ENCODE results near the gene HOMER2.
"Not testable (repeated sequence)": the region's sequence is repeated elsewhere in the genome, so short reads cannot be mapped to it uniquely, and the experiment has no call there.

The HOMER2 gene

GRCh38 chr15:82942691-82943090 lies 9.8 kb downstream of the HOMER2 start:
- peak; percentile 99 for DNase-seq (ENCODE audit: low read depth)
- H3K4me3 ChIP-seq (ENCODE audit: low read length), result no peak overlapping the region
- TF ChIP-seq CTCF (conservative IDR thresholded peaks at IDR 0.05; ENCODE audit: low read depth, low read length), result no peak

DNA sequence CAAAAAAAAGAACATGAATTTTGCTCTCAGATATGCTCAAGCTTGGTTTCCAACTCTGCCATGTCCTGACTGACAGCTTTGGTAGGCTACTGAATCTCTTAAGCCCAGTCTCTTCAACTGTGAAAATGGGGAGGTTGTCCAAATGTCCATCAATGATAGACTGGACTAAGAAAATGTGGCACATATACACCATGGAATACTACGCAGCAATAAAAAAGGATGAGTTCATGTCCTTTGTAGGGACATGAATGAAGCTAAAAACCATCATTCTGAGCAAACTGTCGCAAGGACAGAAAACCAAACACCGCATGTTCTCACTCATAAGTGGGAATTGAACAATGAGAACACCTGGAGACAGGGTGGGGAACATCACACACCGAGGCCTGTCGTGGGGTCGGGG lies 12.8 kb downstream of the HOMER2 start:
- DNase-seq (ENCODE audit: low read depth); H3K4me3 ChIP-seq (ENCODE audit: low read length): not testable (repeated sequence)

DNA sequence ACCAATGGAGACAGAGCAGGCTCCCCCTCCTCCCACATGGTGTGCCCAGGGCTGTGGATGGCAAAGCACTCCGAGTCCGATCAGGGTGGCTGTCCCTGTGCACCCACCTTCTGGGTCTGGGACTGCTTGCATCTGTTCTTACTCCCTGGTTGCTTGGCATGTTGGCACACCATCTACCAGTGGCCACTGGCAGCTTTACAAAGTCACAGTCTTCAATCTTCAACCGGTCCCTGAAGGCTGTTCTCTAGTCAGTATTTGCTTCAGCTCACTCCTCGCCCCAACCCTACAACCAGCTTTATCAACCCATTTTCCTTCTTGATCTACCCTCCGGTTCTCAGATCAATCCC lies 14.8 kb downstream of the HOMER2 start:
- H3K4me3 ChIP-seq (ENCODE audit: low read length), result no peak overlapping the region
- TF ChIP-seq CTCF (conservative IDR thresholded peaks at IDR 0.05; ENCODE audit: low read depth, low read length), result no peak
- no peak for DNase-seq (ENCODE audit: low read depth)

DNA sequence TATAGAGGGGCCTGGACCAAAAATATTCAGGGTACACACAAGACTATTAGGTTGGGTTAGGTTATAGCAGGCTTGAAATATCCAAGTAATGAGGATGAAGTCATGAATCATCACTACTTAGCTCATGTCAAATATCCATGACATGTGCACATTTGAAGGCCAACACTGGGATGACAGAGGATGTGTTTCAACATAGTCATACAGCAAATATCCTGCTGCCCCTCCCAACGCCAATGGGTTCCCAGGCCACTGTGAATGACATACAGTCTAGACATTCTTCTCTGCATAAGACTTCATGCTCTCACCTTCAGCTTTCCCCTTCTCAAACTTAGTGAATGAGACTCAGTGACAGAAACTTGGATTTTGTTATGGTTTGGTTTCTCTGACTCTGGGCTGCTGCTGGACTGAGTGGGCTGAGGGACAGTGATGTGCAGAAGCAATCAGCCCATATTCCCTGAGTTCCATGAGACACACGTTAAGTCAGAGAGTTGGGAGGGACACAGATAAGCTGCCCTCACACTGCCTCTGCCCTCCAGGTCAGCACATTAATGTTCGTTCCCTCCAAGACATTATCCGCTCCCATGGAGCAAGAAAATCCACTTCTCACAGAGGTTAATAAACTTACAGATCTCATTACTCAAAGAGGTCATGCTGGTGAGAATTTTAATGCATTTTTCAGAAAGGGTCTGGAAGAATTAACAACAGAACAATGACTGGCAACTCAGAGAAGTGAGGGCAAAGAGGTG lies 15.4 kb downstream of the HOMER2 start:
- TF ChIP-seq CTCF (conservative IDR thresholded peaks at IDR 0.05; ENCODE audit: low read depth, low read length), result no peak
- peak; percentile 71 for DNase-seq (ENCODE audit: low read depth)
- H3K4me3 ChIP-seq (ENCODE audit: low read length), result no peak overlapping the region

DNA sequence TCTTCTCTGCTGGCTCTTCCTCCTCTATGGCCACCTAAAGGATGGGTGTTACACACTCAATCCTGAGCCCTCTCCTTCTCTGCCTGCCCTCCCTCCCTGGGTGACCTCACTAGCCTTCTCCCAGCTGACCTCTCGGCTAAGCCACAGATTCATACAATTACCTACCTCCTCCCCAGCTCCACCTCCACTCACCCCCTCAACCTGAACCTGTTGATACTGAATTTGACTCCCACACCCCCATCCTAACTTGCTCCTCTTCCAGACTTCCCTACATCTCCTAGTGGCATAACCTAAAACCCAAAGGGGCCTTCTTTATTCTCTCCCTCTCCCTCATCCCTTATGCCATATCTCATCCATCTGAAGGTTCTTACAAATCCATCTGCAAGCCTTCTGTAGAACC lies 17.1 kb downstream of the HOMER2 start:
- TF ChIP-seq CTCF (conservative IDR thresholded peaks at IDR 0.05; ENCODE audit: low read depth, low read length), result no peak
- no peak overlapping the region for H3K4me3 ChIP-seq (ENCODE audit: low read length)
- no peak for DNase-seq (ENCODE audit: low read depth)

DNA sequence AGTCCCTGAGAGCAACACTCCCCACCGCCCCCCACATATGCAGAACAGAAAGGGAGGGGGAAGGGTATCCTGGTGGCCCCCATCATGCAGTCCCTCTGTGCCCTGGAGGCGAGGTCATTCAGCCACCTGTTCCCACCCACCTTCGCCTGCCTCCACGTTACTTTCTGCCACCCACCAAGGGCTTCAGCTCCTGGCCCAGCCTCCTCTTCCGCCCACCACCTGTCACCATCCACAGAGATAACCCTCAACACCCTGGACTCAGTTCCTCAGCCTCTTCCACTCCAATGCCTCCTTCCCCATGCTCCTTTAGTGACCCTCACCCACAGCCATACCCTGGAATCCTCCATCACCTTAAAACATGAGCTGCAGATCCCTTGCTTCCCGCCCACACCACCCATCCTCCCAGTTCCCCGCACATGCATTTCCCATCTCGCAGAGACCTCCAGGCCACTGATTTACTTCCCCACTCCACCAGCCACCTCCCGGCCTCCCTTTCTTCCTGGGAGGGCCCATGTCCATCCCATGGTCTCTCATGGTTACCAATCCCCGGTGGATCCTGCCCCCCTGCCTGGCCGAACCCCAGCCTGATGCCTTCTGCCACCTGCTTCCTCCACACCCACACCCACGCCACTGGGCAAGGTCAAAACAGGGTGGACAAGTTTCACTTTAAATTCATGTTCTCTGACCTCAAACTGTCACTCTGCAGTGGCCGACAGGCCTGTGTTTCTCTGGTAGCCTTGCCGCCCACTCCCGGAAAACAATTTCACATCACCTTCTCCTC lies 18.2 kb downstream of the HOMER2 start:
- no peak for DNase-seq (ENCODE audit: low read depth)

DNA sequence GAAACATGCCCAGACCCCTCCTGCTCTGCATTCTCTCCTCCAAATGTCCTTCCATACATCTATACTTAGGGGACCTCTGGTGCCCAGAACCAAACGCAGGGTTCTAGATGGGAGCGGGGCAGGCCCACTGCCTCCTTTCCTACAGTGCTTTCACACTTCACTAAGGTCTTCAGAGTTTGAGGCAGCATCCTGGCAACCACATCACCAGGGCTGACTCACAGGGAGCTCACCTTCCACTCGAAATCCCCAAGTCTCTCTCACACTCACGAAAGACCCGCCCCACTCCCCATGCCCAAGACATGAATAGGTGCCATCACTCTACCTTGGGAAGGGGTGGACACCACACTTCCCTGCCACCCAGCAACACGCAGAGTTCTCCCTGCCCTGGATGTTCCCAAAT lies 18.9 kb downstream of the HOMER2 start:
- DNase-seq (ENCODE audit: low read depth), result no peak
- no peak overlapping the region for H3K4me3 ChIP-seq (ENCODE audit: low read length)
- TF ChIP-seq CTCF (conservative IDR thresholded peaks at IDR 0.05; ENCODE audit: low read depth, low read length), result no peak

More for the DNA sequence above, 18.2 kb downstream of the HOMER2 start:
- no peak for TF ChIP-seq CTCF (conservative IDR thresholded peaks at IDR 0.05; ENCODE audit: low read depth, low read length)
- no peak overlapping the region for H3K4me3 ChIP-seq (ENCODE audit: low read length)

All from retinal pigment epithelial cell (primary cell).